Body of pancreas (tissue), 4 donors: ENCODE results near the gene ABLIM3. TPM values are rescaled to one million over a fixed set of nuclear protein-coding genes. Genes with fewer than 3 reads are reported as not detected.

Source experiments
- ATAC-seq: fragments of 150-250 bp; one replicate; pipeline ENCODE4 v1.9.1; 2016
- DNase-seq, 4 donors: peaks; one replicate each; pipeline ENCODE4 v3.0.0-alpha.2; 2019
- H3K27ac ChIP-seq, 4 donors: fragments of 200-600 bp; sonication (generic); 1 replicate in 3 of 4; 2 replicates in 1 of 4; pipeline versions ENCODE4 v1.5.1 to v1.6.1; 2016 to 2019; ENCODE audit warnings: mild to moderate bottlenecking in 1 of 4, mixed read lengths in 1 of 4, moderate library complexity in 1 of 4
- H3K27me3 ChIP-seq, 2 donors: fragments of 200-600 bp; sonication (generic); one replicate each; pipeline ENCODE4 v1.6.0; 2016; ENCODE audit warnings: mild to moderate bottlenecking in 1 of 2
- H3K36me3 ChIP-seq, 2 donors: fragments of 200-600 bp; sonication (generic); replicated peaks in 1 of 2; 2 replicates each; pipeline ENCODE4 v1.5.1; 2016; ENCODE audit warnings: low read depth in 2 of 2; ENCODE audit not compliant: insufficient read depth in 1 of 2
- H3K4me1 ChIP-seq: fragments of 200-600 bp; sonication (generic); one replicate; pipeline ENCODE4 v1.6.0; 2016
- H3K4me3 ChIP-seq, 2 donors: fragments of 200-600 bp; sonication (generic); 1 replicate in 1 of 2; 2 replicates in 1 of 2; pipeline ENCODE4 v1.5.1; 2016 to 2019
- H3K9me3 ChIP-seq, 3 donors: fragments of 200-600 bp; sonication (generic); 1 replicate in 2 of 3; 2 replicates in 1 of 3; pipeline ENCODE4 v1.5.1; 2016
- POLR2A ChIP-seq, 3 donors: fragments of 450-650 bp; IDR thresholded peaks; one replicate each; pipeline ENCODE4 v1.6.1; 2016; ENCODE audit warnings: antibody characterized with exemption in 3 of 3, mild to moderate bottlenecking in 2 of 3
- WGBS, 2 donors: methylation state at CpG; one replicate each; pipeline ENCODE4 v1.1.5; 2017; 5-methylcytosine and 5-hydroxymethylcytosine counted together
- intact Hi-C: fragments of 100-400 bp; cut with DNase I; formaldehyde crosslinking; loops from one replicate; pipeline ENCODE4 v1.15.1; 2023
- total RNA-seq, 2 donors: library from RNA; depleted of rRNA; stranded (reverse); fragments of >200 nt; gene quantifications; one replicate each; pipeline ENCODE4 v1.1.0, GENCODE V29; 2016
- TF ChIP-seq, protein P1 (sequence below), 7 experiments: fragments of 450-650 bp in 4 of 7; fragments of 200-600 bp in 3 of 7; sonication (generic) in 3 of 7; IDR thresholded peaks; one replicate each; pipeline ENCODE4 v1.5.1; 2016 to 2019; ENCODE audit warnings: antibody characterized with exemption in 7 of 7

Gene ABLIM3
- total RNA-seq, 2 donors from 2014 or later = 3.9 to 11.2 TPM

DNA sequence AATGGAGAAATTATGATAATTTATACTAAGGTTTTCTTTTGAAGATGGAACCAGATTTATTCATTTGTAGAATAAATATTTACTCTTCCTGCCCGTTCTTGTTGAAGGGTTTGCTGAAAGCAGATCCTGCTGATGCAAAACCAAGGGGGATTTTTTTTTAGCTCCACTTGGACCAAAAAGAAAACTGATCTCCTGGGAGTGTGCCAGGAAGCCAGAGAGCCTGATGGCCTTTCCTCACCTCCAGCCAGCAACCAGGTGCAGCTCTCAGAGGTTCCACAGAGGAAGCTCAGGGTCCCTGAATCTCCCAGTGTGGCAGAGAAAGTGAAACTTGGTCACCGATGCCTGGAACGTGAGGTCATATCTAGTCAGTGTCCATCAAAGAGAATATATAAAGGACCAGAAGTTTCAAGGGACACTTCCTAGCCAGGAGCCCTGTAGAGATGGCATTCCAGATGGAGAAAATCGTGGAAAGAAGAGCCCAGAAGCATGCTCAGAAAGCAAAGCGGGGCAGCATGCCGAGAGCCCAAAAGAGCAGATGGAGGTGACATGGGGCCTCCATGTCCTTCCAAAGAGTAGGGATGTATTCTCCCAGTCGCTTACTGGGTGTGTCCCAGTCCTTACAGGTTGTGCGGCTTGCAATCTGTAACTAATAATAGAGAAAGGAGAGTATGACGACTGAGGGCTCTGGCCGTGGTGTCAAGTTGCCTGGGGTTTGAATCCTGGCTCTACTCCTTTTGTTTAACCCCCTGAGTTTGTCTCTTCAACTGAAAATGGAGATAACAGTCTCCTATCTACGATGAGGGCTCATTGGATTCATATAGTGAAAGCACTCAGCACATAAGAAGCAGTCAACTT lies 142.6 kb downstream of the ABLIM3 start:
- Histone ChIP-seq H3K27ac (no peak overlapping the region), H3K36me3 (no peaks in the 10 kb centered on the region), H3K4me1 (no peaks in the 10 kb centered on the region), H3K4me3 (no peak overlapping the region), H3K9me3 (no peaks in the 10 kb centered on the region), H3K27me3 (no peaks in the 10 kb centered on the region)
- DNase-seq (no peak), ATAC-seq (no peak)
- TF ChIP-seq POLR2A (IDR thresholded peaks at IDR 0.05) = no peak
- TF ChIP-seq, protein P1, sequence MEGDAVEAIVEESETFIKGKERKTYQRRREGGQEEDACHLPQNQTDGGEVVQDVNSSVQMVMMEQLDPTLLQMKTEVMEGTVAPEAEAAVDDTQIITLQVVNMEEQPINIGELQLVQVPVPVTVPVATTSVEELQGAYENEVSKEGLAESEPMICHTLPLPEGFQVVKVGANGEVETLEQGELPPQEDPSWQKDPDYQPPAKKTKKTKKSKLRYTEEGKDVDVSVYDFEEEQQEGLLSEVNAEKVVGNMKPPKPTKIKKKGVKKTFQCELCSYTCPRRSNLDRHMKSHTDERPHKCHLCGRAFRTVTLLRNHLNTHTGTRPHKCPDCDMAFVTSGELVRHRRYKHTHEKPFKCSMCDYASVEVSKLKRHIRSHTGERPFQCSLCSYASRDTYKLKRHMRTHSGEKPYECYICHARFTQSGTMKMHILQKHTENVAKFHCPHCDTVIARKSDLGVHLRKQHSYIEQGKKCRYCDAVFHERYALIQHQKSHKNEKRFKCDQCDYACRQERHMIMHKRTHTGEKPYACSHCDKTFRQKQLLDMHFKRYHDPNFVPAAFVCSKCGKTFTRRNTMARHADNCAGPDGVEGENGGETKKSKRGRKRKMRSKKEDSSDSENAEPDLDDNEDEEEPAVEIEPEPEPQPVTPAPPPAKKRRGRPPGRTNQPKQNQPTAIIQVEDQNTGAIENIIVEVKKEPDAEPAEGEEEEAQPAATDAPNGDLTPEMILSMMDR (IDR thresholded peaks at IDR 0.05) = no peak
- intact Hi-C loops = no loop called here
- 71 to 72% methylated on average over 11 of the region's 11 CpGs for WGBS, 2 donors

DNA sequence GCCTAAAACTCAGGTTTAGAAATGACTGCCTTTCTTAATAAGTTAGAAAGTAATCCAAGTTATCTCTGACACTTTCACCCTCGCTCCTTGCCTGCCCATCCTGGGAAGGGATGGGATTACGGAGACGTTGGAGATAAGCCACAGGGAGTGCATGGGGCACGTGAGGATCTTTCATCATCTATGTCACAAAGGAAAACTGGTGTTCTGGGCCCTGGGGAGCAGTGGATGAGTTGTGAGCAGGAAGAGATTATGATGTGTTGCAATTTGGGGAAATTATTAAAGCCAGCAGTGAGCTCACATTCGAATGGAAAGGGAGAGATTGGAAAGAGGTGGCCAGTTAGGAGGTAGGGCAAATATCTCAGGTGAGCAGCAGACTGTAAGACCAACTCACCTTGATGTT lies 143.2 kb downstream of the ABLIM3 start:
- Histone ChIP-seq H3K4me3 (no peak overlapping the region), H3K27me3 (no peaks in the 10 kb centered on the region), H3K36me3 (no peaks in the 10 kb centered on the region), H3K4me1 (no peaks in the 10 kb centered on the region), H3K9me3 (no peaks in the 10 kb centered on the region), H3K27ac (no peak overlapping the region)
- TF ChIP-seq, protein P1 (IDR thresholded peaks at IDR 0.05) = no peak
- TF ChIP-seq POLR2A (IDR thresholded peaks at IDR 0.05) = no peak
- intact Hi-C loops = no loop called here
- ATAC-seq (no peak), DNase-seq (peak in 2 of 4 donors; percentile 16 to 26)
- 45 to 49% methylated on average over 5 of the region's 5 CpGs for WGBS, 2 donors

DNA sequence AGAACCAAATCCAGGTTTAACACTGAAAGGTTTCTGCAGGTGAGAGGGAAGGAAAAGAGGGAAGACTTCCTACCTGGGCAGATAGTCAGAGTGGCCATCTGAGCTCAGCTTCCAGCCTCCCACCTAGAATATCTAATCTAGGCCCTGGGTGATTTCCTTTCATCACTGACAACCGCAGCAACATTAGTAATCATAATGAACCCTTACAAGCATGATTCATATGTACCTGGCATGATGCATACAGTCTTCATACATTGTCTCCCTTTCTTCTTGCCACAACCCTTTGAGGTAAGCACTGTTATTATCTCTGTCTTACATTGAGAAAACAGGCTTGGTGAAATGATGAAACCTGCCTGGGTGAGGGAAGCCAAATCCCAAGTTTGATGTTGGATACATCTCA lies 143.9 kb downstream of the ABLIM3 start:
- no peak for ATAC-seq
- H3K27me3 ChIP-seq = no peaks in the 10 kb centered on the region
- WGBS, 2 donors = 71 to 85% methylated on average over 1 of the region's 1 CpG
- no peaks in the 10 kb centered on the region for H3K36me3 ChIP-seq
- TF ChIP-seq, protein P1 (IDR thresholded peaks at IDR 0.05) = no peak
- no peak for TF ChIP-seq POLR2A (IDR thresholded peaks at IDR 0.05)
- no peaks in the 10 kb centered on the region for H3K4me1 ChIP-seq
- H3K9me3 ChIP-seq = no peaks in the 10 kb centered on the region
- no peak overlapping the region for H3K27ac ChIP-seq
- intact Hi-C loops = no loop called here
- H3K4me3 ChIP-seq = no peak overlapping the region
- DNase-seq = no peak

DNA sequence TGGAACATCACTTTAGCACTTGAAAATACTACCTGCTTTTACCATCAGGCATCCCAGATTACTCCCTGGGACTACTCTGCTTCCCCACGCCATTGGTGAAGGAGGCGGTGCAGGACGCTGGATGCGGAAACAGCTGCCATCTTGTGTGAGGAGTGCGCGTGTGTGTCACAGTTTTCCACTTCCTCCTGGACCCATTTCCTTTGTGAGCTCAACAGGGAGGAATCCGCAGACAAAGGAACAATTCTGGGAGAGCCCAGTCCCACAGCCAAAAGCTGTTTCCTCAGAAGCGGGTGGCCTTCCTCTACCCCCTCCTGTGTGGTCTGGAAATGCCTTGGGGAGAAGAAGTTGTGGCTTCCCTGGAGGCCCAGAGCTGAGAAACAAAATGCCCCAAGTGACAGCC lies 147.1 kb downstream of the ABLIM3 start:
- ATAC-seq = peak; percentile 30
- H3K27me3 ChIP-seq = no peaks in the 10 kb centered on the region
- H3K36me3 ChIP-seq = no peaks in the 10 kb centered on the region
- H3K9me3 ChIP-seq = no peaks in the 10 kb centered on the region
- DNase-seq = no peak
- H3K4me1 ChIP-seq = no peaks in the 10 kb centered on the region
- H3K27ac ChIP-seq = peak overlapping the region in 1 of 4 donors; percentile 28
- WGBS, 2 donors = 76 to 93% methylated on average over 3 to 8 of the region's 8 CpGs
- intact Hi-C loops = no loop called here
- no peak overlapping the region for H3K4me3 ChIP-seq
- TF ChIP-seq POLR2A (IDR thresholded peaks at IDR 0.05) = no peak
- TF ChIP-seq, protein P1 (IDR thresholded peaks at IDR 0.05) = no peak

DNA sequence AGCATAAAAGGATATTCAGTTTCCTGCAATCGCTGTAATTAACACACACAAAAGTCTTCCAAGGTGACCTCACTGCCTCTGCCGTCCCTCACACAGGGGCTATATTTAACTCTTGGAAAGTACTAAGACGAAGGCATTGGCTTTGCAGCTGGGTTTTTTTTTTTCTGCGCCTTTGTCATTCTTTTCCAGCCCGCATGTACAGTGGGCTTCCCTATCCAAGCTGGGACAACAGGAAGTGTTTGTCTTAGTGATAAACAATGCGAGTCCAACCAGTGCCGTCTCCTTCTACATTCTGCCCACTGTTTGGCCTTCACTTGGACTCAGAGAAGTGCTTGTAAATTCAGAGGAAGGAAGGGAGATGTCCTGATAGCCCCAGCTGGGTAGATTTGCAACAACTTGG lies 148.0 kb downstream of the ABLIM3 start:
- 54 to 71% methylated on average over 6 to 7 of the region's 7 CpGs for WGBS, 2 donors
- DNase-seq (no peak), ATAC-seq (peak; percentile 45)
- H3K4me1 ChIP-seq = no peaks in the 10 kb centered on the region
- TF ChIP-seq POLR2A (IDR thresholded peaks at IDR 0.05) = no peak
- TF ChIP-seq, protein P1 (IDR thresholded peaks at IDR 0.05) = no peak
- no peak overlapping the region for H3K4me3 ChIP-seq
- no peaks in the 10 kb centered on the region for H3K9me3 ChIP-seq
- H3K27ac ChIP-seq = peak overlapping the region in 1 of 4 donors; percentile 26
- intact Hi-C loops = no loop called here
- H3K27me3 ChIP-seq = no peaks in the 10 kb centered on the region
- no peaks in the 10 kb centered on the region for H3K36me3 ChIP-seq
